ENCODE measurements around the gene CEP41.

CEP41 gene

GRCh38 chr7:130476297-130477150 lies 35.7 kb upstream of the CEP41 start:
- no peak overlapping the region for H3K4me3 ChIP-seq (ENCODE audit: low read depth, low read length)
- TF ChIP-seq CTCF (IDR thresholded peaks at IDR 0.05; ENCODE audit: low read depth, low read length): no peak

- no peak overlapping the region for H3K4me3 ChIP-seq (ENCODE audit: low read depth, low read length)
- no peak for TF ChIP-seq CTCF (IDR thresholded peaks at IDR 0.05; ENCODE audit: low read depth, low read length)
Observed at GRCh38 chr7:130475776-130476175, 35.0 kb upstream of the CEP41 start.

GRCh38 chr7:130473876-130474275 lies 33.1 kb upstream of the CEP41 start:
- no peak for TF ChIP-seq CTCF (IDR thresholded peaks at IDR 0.05; ENCODE audit: low read depth, low read length)
- H3K4me3 ChIP-seq (ENCODE audit: low read depth, low read length): no peak overlapping the region

GRCh38 chr7:130473289-130473688 lies 32.5 kb upstream of the CEP41 start:
- H3K4me3 ChIP-seq (ENCODE audit: low read depth, low read length): no peak overlapping the region
- TF ChIP-seq CTCF (IDR thresholded peaks at IDR 0.05; ENCODE audit: low read depth, low read length): no peak

- H3K4me3 ChIP-seq (ENCODE audit: low read depth, low read length): no peak overlapping the region
- TF ChIP-seq CTCF (IDR thresholded peaks at IDR 0.05; ENCODE audit: low read depth, low read length): no peak
Observed at GRCh38 chr7:130471974-130472373, 31.2 kb upstream of the CEP41 start.

- no peak overlapping the region for H3K4me3 ChIP-seq (ENCODE audit: low read depth, low read length)
- TF ChIP-seq CTCF (IDR thresholded peaks at IDR 0.05; ENCODE audit: low read depth, low read length): no peak
Observed at GRCh38 chr7:130468612-130469011, 27.8 kb upstream of the CEP41 start.

- H3K4me3 ChIP-seq (ENCODE audit: low read depth, low read length): no peak overlapping the region
- TF ChIP-seq CTCF (IDR thresholded peaks at IDR 0.05; ENCODE audit: low read depth, low read length): no peak
Observed at GRCh38 chr7:130463553-130464434, 23.0 kb upstream of the CEP41 start.

Measured in WI38 (cell line).